Neural progenitor cell (in vitro differentiated cells): ENCODE measurements around the gene GALNTL6. TPM values are rescaled to one million over a fixed set of nuclear protein-coding genes. Genes with fewer than 3 reads are reported as not detected.

Experiments used
- DNase-seq: peaks from one replicate; pipeline ENCODE4 v3.0.0-alpha.2; 2016; ENCODE audit warnings: low spot score
- H2AFZ ChIP-seq: fragments of 200-600 bp; sonication (generic); replicated peaks from 2 replicates; pipeline ENCODE4 v1.6.1; 2016; ENCODE audit warnings: antibody characterized with exemption
- H3F3A ChIP-seq: fragments of 200-600 bp; sonication (generic); 2 replicates; pipeline ENCODE4 v1.6.1; 2016; ENCODE audit warnings: antibody characterized with exemption, low read depth
- H3K27ac ChIP-seq: fragments of 200-600 bp; sonication (generic); 2 replicates; pipeline ENCODE4 v1.5.1; 2016; ENCODE audit warnings: mild to moderate bottlenecking
- H3K27me3 ChIP-seq: fragments of 200-600 bp; sonication (generic); 2 replicates; pipeline ENCODE4 v1.6.1; 2016; ENCODE audit warnings: mild to moderate bottlenecking, moderate library complexity
- H3K36me3 ChIP-seq: fragments of 200-600 bp; sonication (generic); 2 replicates; pipeline ENCODE4 v1.5.1; 2016
- H3K4me1 ChIP-seq: fragments of 200-600 bp; sonication (generic); 2 replicates; pipeline ENCODE4 v1.6.1; 2016; ENCODE audit warnings: mixed run types
- H3K4me2 ChIP-seq: fragments of 200-600 bp; sonication (generic); 2 replicates; pipeline ENCODE4 v1.6.1; 2016
- H3K4me3 ChIP-seq: fragments of 200-600 bp; sonication (generic); 2 replicates; pipeline ENCODE4 v1.5.1; 2016
- H3K79me2 ChIP-seq: fragments of 200-600 bp; sonication (generic); 2 replicates; pipeline ENCODE4 v1.6.1; 2016; ENCODE audit warnings: low read depth
- H3K9ac ChIP-seq: fragments of 200-600 bp; sonication (generic); 2 replicates; pipeline ENCODE4 v1.6.1; 2016
- H3K9me3 ChIP-seq: fragments of 200-600 bp; sonication (generic); 2 replicates; pipeline ENCODE4 v1.5.1; 2016; ENCODE audit warnings: low read depth
- H4K20me1 ChIP-seq: fragments of 200-600 bp; sonication (generic); 2 replicates; pipeline ENCODE4 v1.6.1; 2016; ENCODE audit warnings: low read depth
- H3K27ac Mint-ChIP-seq: 3 replicates; pipeline ENCODE4 v1.8.0; 2021; ENCODE audit warnings: mixed read lengths
- H3K27me3 Mint-ChIP-seq: 2 replicates; pipeline ENCODE4 v1.8.0; 2022; ENCODE audit warnings: low read depth, mild to moderate bottlenecking, inconsistent platforms, moderate library complexity, mixed read lengths; ENCODE audit not compliant: insufficient read depth
- H3K36me3 Mint-ChIP-seq: 3 replicates; pipeline ENCODE4 v1.8.0; 2021; ENCODE audit warnings: mixed read lengths
- H3K4me1 Mint-ChIP-seq: 3 replicates; pipeline ENCODE4 v1.8.0; 2021; ENCODE audit warnings: mixed read lengths
- H3K4me3 Mint-ChIP-seq: 3 replicates; pipeline ENCODE4 v1.8.0; 2021; ENCODE audit warnings: mild to moderate bottlenecking, moderate library complexity, mixed read lengths
- H3K9me3 Mint-ChIP-seq: 3 replicates; pipeline ENCODE4 v1.8.0; 2020; ENCODE audit warnings: mixed read lengths
- CTCF ChIP-seq: fragments of 200-600 bp; sonication (generic); IDR thresholded peaks from 2 replicates; pipeline ENCODE4 v1.5.1; 2017; ENCODE audit warnings: antibody characterized with exemption, mild to moderate bottlenecking
- EZH2 ChIP-seq: fragments of 200-600 bp; sonication (generic); IDR thresholded peaks from 2 replicates; pipeline ENCODE4 v1.6.1; 2017; ENCODE audit warnings: antibody characterized with exemption, mild to moderate bottlenecking, moderate library complexity
- EZH2phosphoT487 ChIP-seq: fragments of 200-600 bp; sonication (generic); IDR thresholded peaks from 2 replicates; pipeline ENCODE4 v1.6.1; 2017; ENCODE audit warnings: antibody characterized with exemption
- total RNA-seq: library from RNA; depleted of rRNA; stranded (reverse); fragments of >200 nt; gene quantifications from 2 replicates; pipeline ENCODE4 v1.2.3, GENCODE V29; 2015; ENCODE audit warnings: low replicate concordance

GALNTL6 gene
- total RNA-seq, 1 donor from 2014 or later = 0.15 TPM

DNA sequence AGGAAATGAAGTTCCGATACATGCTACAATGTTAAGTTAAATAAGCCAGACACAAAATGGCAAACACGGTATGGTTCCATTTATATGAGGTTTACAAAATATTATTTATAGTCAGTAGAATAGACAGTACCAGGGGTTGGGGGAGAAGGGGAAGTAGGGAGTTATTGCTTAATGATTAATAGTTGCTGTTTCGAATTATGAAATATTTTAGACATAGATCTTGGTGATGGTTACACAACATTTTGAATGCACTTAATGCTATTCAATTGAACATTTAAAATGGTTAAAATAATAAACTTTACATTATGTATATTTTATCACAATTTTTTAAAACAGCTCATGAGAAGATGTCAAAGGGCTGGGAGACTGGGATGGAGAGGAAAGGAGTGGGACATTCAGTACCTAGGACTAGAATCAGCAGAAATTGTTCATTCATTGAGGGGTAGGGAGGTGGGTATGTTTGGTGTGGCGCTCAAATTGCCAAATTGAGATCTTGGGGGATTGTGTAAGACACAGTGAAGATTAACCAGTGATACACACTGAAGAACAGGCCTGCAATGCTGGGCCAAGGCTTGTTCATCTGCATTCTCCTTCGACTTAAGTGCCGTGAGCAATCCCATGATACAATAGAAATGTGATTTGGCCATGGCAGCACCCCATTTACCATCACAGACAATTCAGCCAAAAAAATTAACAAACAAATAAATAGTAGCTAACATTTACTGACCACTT, 1189.8 kb downstream of the GALNTL6 start:
- no peak overlapping the region for H3K27ac ChIP-seq
- H3K4me3 ChIP-seq = no peak overlapping the region
- H3K4me2 ChIP-seq = no peak overlapping the region
- Mint-ChIP-seq H3K27me3 (no peaks in the 10 kb centered on the region), H3K36me3 (no peaks in the 10 kb centered on the region), H3K9me3 (no peaks in the 10 kb centered on the region), H3K27ac (no peak overlapping the region), H3K4me3 (no peak overlapping the region), H3K4me1 (peaks cover 9% of the 10 kb centered on the region)
- H3K27me3 ChIP-seq = no peaks in the 10 kb centered on the region
- no peak overlapping the region for H2AFZ ChIP-seq
- H3K79me2 ChIP-seq = no peaks in the 10 kb centered on the region
- no peaks in the 10 kb centered on the region for H3K36me3 ChIP-seq
- no peaks in the 10 kb centered on the region for H3K9me3 ChIP-seq
- no peaks in the 10 kb centered on the region for H3F3A ChIP-seq
- H3K4me1 ChIP-seq = peaks cover 10% of the 10 kb centered on the region
- DNase-seq = no peak
- H3K9ac ChIP-seq = no peak overlapping the region
- TF ChIP-seq EZH2 (no peak), EZH2phosphoT487 (no peak)
- H4K20me1 ChIP-seq = no peaks in the 10 kb centered on the region

DNA sequence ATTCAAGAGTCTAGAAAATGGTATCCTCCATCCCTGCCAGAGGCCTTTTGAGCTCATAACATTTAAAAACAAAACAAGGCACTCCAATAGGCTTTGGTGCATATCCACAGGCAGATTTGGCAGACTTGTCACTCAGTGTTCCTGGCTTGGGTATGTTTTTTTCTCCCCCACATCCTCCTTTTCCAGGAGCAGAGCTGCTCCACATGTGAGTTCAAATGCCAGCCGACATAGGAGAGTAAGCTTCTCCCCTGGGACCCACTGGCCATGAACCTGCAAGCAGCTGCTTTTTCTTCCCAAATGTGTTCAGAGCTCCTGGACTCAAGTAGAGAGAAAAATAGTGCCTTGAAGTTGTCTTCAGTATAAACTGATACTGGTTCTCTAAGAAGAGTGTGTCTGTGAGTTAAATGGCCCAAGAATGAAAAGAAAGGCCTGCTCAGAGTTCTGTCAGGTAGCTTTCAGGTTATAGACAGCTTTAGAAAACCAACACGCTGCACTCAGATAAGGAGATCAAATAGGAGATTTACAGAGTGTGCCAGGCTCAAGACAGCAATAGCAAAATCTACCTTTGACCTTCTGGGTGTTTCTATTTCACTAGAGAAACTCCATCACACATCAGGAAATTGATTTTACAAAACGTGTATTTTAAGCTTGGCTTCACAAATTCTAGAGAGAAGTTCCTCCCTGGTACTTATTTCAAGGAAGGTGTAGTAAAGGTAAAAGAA, 1192.9 kb downstream of the GALNTL6 start:
- TF ChIP-seq EZH2 = no peak
- no peak for TF ChIP-seq EZH2phosphoT487
- no peak for TF ChIP-seq CTCF
- Histone ChIP-seq H3K4me1 (no peaks in the 10 kb centered on the region), H3K4me3 (no peak overlapping the region), H3K36me3 (no peaks in the 10 kb centered on the region), H3K4me2 (no peak overlapping the region), H3K9me3 (no peaks in the 10 kb centered on the region), H3F3A (no peaks in the 10 kb centered on the region), H3K27me3 (no peaks in the 10 kb centered on the region), H3K79me2 (no peaks in the 10 kb centered on the region), H3K27ac (no peak overlapping the region), H3K9ac (no peak overlapping the region), H4K20me1 (no peaks in the 10 kb centered on the region), H2AFZ (no peak overlapping the region)
- no peak for DNase-seq
- no peak overlapping the region for H3K4me3 Mint-ChIP-seq
- H3K9me3 Mint-ChIP-seq = no peaks in the 10 kb centered on the region
- H3K27ac Mint-ChIP-seq = no peak overlapping the region
- H3K27me3 Mint-ChIP-seq = peaks cover 2% of the 10 kb centered on the region
- no peaks in the 10 kb centered on the region for H3K36me3 Mint-ChIP-seq
- H3K4me1 Mint-ChIP-seq = peaks cover 4% of the 10 kb centered on the region

- H3K27ac Mint-ChIP-seq = no peak overlapping the region
- Histone ChIP-seq H2AFZ (no peak overlapping the region), H3K36me3 (no peaks in the 10 kb centered on the region), H3F3A (no peaks in the 10 kb centered on the region), H3K4me3 (no peak overlapping the region), H3K27ac (no peak overlapping the region), H4K20me1 (no peaks in the 10 kb centered on the region), H3K9ac (no peak overlapping the region), H3K4me2 (no peak overlapping the region), H3K27me3 (no peaks in the 10 kb centered on the region), H3K79me2 (no peaks in the 10 kb centered on the region), H3K4me1 (no peaks in the 10 kb centered on the region), H3K9me3 (no peaks in the 10 kb centered on the region)
- peaks cover 2% of the 10 kb centered on the region for H3K27me3 Mint-ChIP-seq
- H3K4me3 Mint-ChIP-seq = no peak overlapping the region
- H3K4me1 Mint-ChIP-seq = peaks cover 6% of the 10 kb centered on the region
- no peak for DNase-seq
- H3K9me3 Mint-ChIP-seq = no peaks in the 10 kb centered on the region
- TF ChIP-seq EZH2phosphoT487 (no peak), CTCF (no peak), EZH2 (no peak)
- H3K36me3 Mint-ChIP-seq = no peaks in the 10 kb centered on the region
These were observed 1195.2 kb downstream of the GALNTL6 start for GRCh38 chr4:173008436-173008835.
